Pancreas (tissue), 10 donors: ENCODE measurements around the gene EMSY. TPM values are rescaled to one million over a fixed set of nuclear protein-coding genes. Genes with fewer than 3 reads are reported as not detected.

Experiments
- ATAC-seq, 4 donors: fragments of 200-7000 bp; cut with Tn5 transposase; one replicate each; pipeline versions ENCODE4 v1.8.0 to v1.9.1; 2020; ENCODE audit warnings: mild to moderate bottlenecking in 4 of 4, moderate library complexity in 4 of 4
- DNase-seq, 6 donors: peaks; one replicate each; pipeline ENCODE4 v3.0.0-alpha.2; 2020
- FAIRE-seq: peaks from 2 replicates; lab custom pipeline; 2012; peaks lifted over from hg19 to GRCh38; lab: Jason Lieb, UNC
- H3K27ac ChIP-seq, 4 donors: fragments of 200-600 bp; sonication (generic); 1 replicate in 3 of 4; 2 replicates in 1 of 4; pipeline versions ENCODE4 v1.5.0 to v1.8.0; 2020
- H3K27me3 ChIP-seq, 4 donors: fragments of 200-600 bp; one replicate each; pipeline ENCODE4 v1.8.0; 2021
- H3K36me3 ChIP-seq, 3 donors: fragments of 200-600 bp; sonication (generic) in 1 of 3; one replicate each; pipeline versions ENCODE4 v1.5.0 to v1.8.0; 2020 to 2021
- H3K4me1 ChIP-seq, 3 donors: fragments of 200-600 bp; one replicate each; pipeline ENCODE4 v1.8.0; 2021
- H3K4me3 ChIP-seq, 4 donors: fragments of 200-600 bp; sonication (generic) in 2 of 4; one replicate each; pipeline versions ENCODE4 v1.5.0 to v1.8.0; 2020 to 2021
- H3K9me3 ChIP-seq, 4 donors: fragments of 200-600 bp; one replicate each; pipeline ENCODE4 v1.8.0; 2021
- WGBS, 2 donors: extraction: QIAGEN DNeasy Blood & Tissue Kit; methylation state at CpG; one replicate each; pipeline ENCODE4 v1.1.7; 2013; 5-methylcytosine and 5-hydroxymethylcytosine counted together
- intact Hi-C, 3 donors: fragments of 100-400 bp; cut with DNase I; formaldehyde crosslinking; loops; one replicate each; pipeline versions ENCODE4 v1.11.1 to v1.14.2; 2022
- polyA plus RNA-seq, 2 donors: library from polyadenylated mRNA; stranded (reverse); fragments of 200-250 nt; gene quantifications; one replicate each; pipeline ENCODE4 v1.2.3, GENCODE V29; 2013
- total RNA-seq, 6 donors: library from RNA; stranded (reverse); fragmentation: NEBNext Ultra II Directional in 4 of 6; extraction: Animal tissue kit (Norgen Biotek cat#: 25700) in 4 of 6; gene quantifications; one replicate each; pipeline versions ENCODE4 v1.2.1 to v1.2.4, GENCODE V29; 2021 to 2023
- TF ChIP-seq, protein P1 (sequence below), 4 donors: fragments of 200-600 bp; sonication (generic) in 3 of 4; IDR thresholded peaks; one replicate each; pipeline versions ENCODE4 v1.5.0 to v1.8.0; 2021; ENCODE audit warnings: antibody characterized with exemption in 4 of 4
- donor health status: healthy with polysubstance abuse.
- donor health status: DM: no; HTN: no; CAD: no; lungs with moderate emphysema.
- donor health status: DM: no; HTN: no; CAD: no.
- donor health status: control.
- donor health status: control.
- donor health status: Bipolar disorder and iron deficiency.
- donor health status: DM: yes; HTN: yes; CAD: no.
- donor health status: DM: no; HTN: no; CAD: no.
- donor health status: DM: no; HTN: no; CAD: no.
- donor health status: DM: yes; HTN: yes; CAD: no.

The EMSY gene
- total and polyA plus RNA-seq, 8 donors = 4.6 to 14.0 (median 7.0) TPM

DNA sequence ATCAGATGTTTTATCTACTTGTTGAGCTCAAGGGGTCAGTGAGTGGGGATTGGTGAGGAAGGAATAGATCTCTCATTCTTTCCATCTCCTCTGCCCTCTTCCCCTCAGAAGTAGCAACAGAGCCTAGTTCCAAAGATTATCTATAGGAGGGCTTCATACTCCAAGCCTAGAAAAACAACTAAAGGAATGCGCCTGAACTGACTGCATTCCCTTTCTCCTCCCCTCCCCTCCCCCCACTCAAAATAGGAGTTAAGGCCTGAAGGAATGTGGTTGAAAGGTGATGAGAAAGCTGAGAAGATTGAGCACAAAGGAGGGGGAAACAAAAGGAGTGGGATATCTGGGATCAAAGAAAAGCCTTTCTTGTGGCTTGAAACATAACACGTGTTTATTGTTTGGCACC is 10.5 kb downstream of the EMSY start:
- H3K4me1 ChIP-seq = peaks cover 0 to 5% (median 0%) of the 10 kb centered on the region in 3 donors
- peaks cover 0 to 18% (median 0%) of the 10 kb centered on the region in 3 donors for H3K36me3 ChIP-seq
- DNase-seq (no peak), ATAC-seq (no peak), FAIRE-seq (no peak)
- intact Hi-C loops = no loop called here
- H3K27ac ChIP-seq = no peak overlapping the region
- no peaks in the 10 kb centered on the region for H3K27me3 ChIP-seq
- H3K4me3 ChIP-seq = no peak overlapping the region
- H3K9me3 ChIP-seq = no peaks in the 10 kb centered on the region
- TF ChIP-seq, protein P1, sequence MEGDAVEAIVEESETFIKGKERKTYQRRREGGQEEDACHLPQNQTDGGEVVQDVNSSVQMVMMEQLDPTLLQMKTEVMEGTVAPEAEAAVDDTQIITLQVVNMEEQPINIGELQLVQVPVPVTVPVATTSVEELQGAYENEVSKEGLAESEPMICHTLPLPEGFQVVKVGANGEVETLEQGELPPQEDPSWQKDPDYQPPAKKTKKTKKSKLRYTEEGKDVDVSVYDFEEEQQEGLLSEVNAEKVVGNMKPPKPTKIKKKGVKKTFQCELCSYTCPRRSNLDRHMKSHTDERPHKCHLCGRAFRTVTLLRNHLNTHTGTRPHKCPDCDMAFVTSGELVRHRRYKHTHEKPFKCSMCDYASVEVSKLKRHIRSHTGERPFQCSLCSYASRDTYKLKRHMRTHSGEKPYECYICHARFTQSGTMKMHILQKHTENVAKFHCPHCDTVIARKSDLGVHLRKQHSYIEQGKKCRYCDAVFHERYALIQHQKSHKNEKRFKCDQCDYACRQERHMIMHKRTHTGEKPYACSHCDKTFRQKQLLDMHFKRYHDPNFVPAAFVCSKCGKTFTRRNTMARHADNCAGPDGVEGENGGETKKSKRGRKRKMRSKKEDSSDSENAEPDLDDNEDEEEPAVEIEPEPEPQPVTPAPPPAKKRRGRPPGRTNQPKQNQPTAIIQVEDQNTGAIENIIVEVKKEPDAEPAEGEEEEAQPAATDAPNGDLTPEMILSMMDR (IDR thresholded peaks at IDR 0.05) = no peak
- WGBS, 2 donors = 64 to 71% methylated on average over 2 of the region's 2 CpGs

DNA sequence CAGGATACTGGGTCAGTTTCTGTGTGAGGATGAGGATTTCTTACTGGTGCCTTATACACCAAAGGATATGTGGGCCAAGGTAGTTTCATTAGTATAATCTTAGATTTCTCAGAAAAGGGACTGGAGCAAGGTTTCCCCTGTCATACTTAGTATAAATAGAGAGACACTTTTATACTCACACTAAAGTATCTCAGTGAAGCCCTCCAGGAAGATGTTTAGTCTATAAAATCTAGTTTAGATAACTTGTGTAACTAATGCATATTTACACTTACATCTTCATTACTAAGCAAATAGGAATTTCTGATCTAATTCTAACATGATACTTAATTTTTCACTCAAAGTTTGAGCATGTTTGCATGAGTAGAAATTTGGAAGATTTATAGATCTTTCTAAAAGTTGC is 11.1 kb downstream of the EMSY start:
- Histone ChIP-seq H3K27me3 (no peaks in the 10 kb centered on the region), H3K36me3 (peaks cover 0 to 18% (median 0%) of the 10 kb centered on the region in 3 donors), H3K9me3 (no peaks in the 10 kb centered on the region), H3K4me3 (no peak overlapping the region), H3K4me1 (peaks cover 0 to 5% (median 0%) of the 10 kb centered on the region in 3 donors), H3K27ac (no peak overlapping the region)
- intact Hi-C loops = no loop called here
- DNase-seq (no peak), FAIRE-seq (no peak), ATAC-seq (no peak)
- TF ChIP-seq, protein P1 (IDR thresholded peaks at IDR 0.05) = no peak

DNA sequence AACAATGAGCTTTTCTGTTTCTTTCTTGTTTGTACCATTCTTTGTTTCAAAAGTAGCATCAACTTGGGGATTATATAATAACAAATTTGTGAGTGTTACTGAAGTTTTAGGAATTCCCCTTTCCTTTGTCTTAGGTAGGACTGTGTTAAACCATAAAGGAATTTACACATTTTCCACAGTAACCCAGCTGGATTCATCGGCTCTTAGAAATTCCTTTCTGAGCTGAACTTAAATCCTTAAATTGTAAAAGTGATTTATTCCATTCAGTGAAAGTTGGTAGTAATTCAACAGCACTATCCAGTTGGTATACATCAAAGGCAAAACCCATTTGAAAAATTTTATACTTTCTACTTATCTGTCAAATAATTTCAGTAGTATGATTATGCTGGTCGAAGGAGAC is 11.8 kb downstream of the EMSY start:
- no peak overlapping the region for H3K4me3 ChIP-seq
- H3K27ac ChIP-seq = no peak overlapping the region
- no peak for DNase-seq
- peaks cover 0 to 18% (median 0%) of the 10 kb centered on the region in 3 donors for H3K36me3 ChIP-seq
- no peaks in the 10 kb centered on the region for H3K9me3 ChIP-seq
- intact Hi-C loops = no loop called here
- WGBS, 2 donors = 88% methylated on average over 2 of the region's 2 CpGs
- TF ChIP-seq, protein P1 (IDR thresholded peaks at IDR 0.05) = no peak
- no peak for FAIRE-seq
- H3K4me1 ChIP-seq = peaks cover 0 to 5% (median 0%) of the 10 kb centered on the region in 3 donors
- no peaks in the 10 kb centered on the region for H3K27me3 ChIP-seq
- no peak for ATAC-seq

DNA sequence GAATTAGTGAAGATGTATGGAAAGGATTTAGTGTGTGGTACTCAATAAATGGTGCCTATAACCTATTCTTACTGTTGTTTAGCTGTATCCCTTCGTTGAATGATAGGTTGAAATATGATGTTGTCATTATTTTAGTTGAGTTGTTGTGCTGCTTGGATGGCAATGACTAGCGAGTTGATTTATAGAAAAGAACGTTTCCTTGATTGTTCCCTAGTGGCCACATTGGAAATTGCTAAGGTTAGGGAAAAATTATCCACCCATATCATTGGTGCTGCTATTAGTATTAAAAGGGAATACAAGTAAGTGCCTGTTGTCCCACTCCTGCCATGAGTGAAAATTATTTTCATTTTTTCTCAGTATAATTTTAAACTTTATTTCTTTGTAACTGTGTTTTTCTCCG is 14.5 kb downstream of the EMSY start:
- Histone ChIP-seq H3K27ac (no peak overlapping the region), H3K4me1 (peaks cover 0 to 5% (median 0%) of the 10 kb centered on the region in 3 donors), H3K9me3 (no peaks in the 10 kb centered on the region), H3K4me3 (no peak overlapping the region), H3K27me3 (no peaks in the 10 kb centered on the region), H3K36me3 (no peaks in the 10 kb centered on the region)
- no peak for FAIRE-seq
- peak in 3 of 4 donors; percentile 34 to 68 (median 48) for ATAC-seq
- no peak for DNase-seq
- intact Hi-C loops = no loop called here
- WGBS, 2 donors = 51 to 63% methylated on average over 4 of the region's 4 CpGs
- TF ChIP-seq, protein P1 (IDR thresholded peaks at IDR 0.05) = peak in 3 of 4 donors; percentile 25 to 40 (median 31)

DNA sequence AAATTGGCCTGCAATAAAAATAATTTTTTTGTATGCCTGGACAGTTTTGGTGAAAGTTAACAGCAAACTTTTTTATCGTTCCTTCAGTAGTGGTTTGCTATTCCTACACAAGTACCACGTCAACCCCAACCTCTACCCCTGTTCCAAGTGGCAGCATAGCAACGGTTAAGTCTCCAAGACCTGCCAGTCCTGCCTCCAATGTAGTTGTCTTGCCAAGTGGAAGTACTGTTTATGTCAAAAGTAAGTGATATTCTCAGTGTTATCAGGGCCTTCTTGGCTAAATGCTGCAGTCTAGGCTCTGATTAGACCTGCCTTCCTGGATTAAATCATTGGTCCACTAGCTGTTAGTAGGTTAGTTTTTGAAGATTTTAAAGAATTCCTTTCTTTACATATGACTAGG is 15.0 kb downstream of the EMSY start:
- Histone ChIP-seq H3K36me3 (no peaks in the 10 kb centered on the region), H3K4me3 (no peak overlapping the region), H3K4me1 (peaks cover 0 to 5% (median 0%) of the 10 kb centered on the region in 3 donors), H3K27ac (no peak overlapping the region), H3K27me3 (no peaks in the 10 kb centered on the region), H3K9me3 (no peaks in the 10 kb centered on the region)
- DNase-seq (no peak), ATAC-seq (no peak), FAIRE-seq (no peak)
- WGBS, 2 donors = 69% methylated on average over 3 of the region's 3 CpGs
- TF ChIP-seq, protein P1 (IDR thresholded peaks at IDR 0.05) = no peak
- intact Hi-C loops = no loop called here
